Ascending aorta (tissue), 2 donors: ENCODE results near the gene NAP1L5. TPM values are rescaled to one million over a fixed set of nuclear protein-coding genes. Genes with fewer than 3 reads are reported as not detected.

Experiments
- DNase-seq, 2 donors: peaks; one replicate each; pipeline ENCODE4 v3.0.0-alpha.2; 2019; ENCODE audit warnings: low spot score in 2 of 2
- H3K27ac ChIP-seq, 2 donors: fragments of 200-600 bp; sonication (generic); one replicate each; pipeline ENCODE4 v1.5.1; 2016 to 2017; ENCODE audit warnings: mild to moderate bottlenecking in 1 of 2
- H3K27me3 ChIP-seq: fragments of 200-600 bp; sonication (generic); one replicate; pipeline ENCODE4 v1.5.1; 2017
- H3K36me3 ChIP-seq, 2 donors: fragments of 200-600 bp; sonication (generic); one replicate each; pipeline ENCODE4 v1.5.1; 2016
- H3K4me1 ChIP-seq, 2 donors: fragments of 200-600 bp; sonication (generic); one replicate each; pipeline ENCODE4 v1.5.1; 2016 to 2017; ENCODE audit warnings: mild to moderate bottlenecking in 1 of 2
- H3K4me3 ChIP-seq, 2 donors: fragments of 200-600 bp; sonication (generic); one replicate each; pipeline ENCODE4 v1.5.1; 2016 to 2017; ENCODE audit warnings: mild to moderate bottlenecking in 1 of 2
- H3K9me3 ChIP-seq, 2 donors: fragments of 200-600 bp; sonication (generic); one replicate each; pipeline ENCODE4 v1.5.1; 2016
- CTCF ChIP-seq, 3 experiments: fragments of 200-600 bp in 2 of 3; fragments of 450-650 bp in 1 of 3; sonication (generic) in 2 of 3; IDR thresholded peaks; one replicate each; pipeline ENCODE4 v1.5.1; 2016 to 2019; ENCODE audit warnings: antibody characterized with exemption in 3 of 3, mild to moderate bottlenecking in 1 of 3, moderate library complexity in 1 of 3
- intact Hi-C: fragments of 100-400 bp; cut with DNase I; formaldehyde crosslinking; loops from one replicate; pipeline ENCODE4 v1.15.1; 2023
- total RNA-seq: library from RNA; depleted of rRNA; stranded (reverse); fragments of >200 nt; gene quantifications from one replicate; pipeline ENCODE4 v1.1.0, GENCODE V29; 2016

The NAP1L5 gene
- total RNA-seq, 1 donor from 2014 or later: 9.6 TPM

GRCh38 chr4:88744609-88745008, 47.0 kb upstream of the NAP1L5 start:
- intact Hi-C loops: no loop called here
- no peak for DNase-seq
- Histone ChIP-seq H3K27me3 (no peaks in the 10 kb centered on the region), H3K36me3 (peaks cover 25 to 31% of the 10 kb centered on the region in 2 donors), H3K9me3 (no peaks in the 10 kb centered on the region), H3K4me1 (peaks cover 8 to 15% of the 10 kb centered on the region in 2 donors), H3K4me3 (no peak overlapping the region), H3K27ac (peak overlapping the region; percentile 20 to 60)
- no peak for TF ChIP-seq CTCF (IDR thresholded peaks at IDR 0.05)

- no peak overlapping the region for H3K4me3 ChIP-seq
- intact Hi-C loops: no loop called here
- peak overlapping the region; percentile 21 to 60 for H3K27ac ChIP-seq
- H3K27me3 ChIP-seq: no peaks in the 10 kb centered on the region
- H3K4me1 ChIP-seq: peaks cover 8 to 19% of the 10 kb centered on the region in 2 donors
- no peak for TF ChIP-seq CTCF (IDR thresholded peaks at IDR 0.05)
- DNase-seq: no peak
- H3K36me3 ChIP-seq: peaks cover 15 to 22% of the 10 kb centered on the region in 2 donors
- no peaks in the 10 kb centered on the region for H3K9me3 ChIP-seq
These were observed 46.1 kb upstream of the NAP1L5 start for GRCh38 chr4:88743696-88744095.

DNA sequence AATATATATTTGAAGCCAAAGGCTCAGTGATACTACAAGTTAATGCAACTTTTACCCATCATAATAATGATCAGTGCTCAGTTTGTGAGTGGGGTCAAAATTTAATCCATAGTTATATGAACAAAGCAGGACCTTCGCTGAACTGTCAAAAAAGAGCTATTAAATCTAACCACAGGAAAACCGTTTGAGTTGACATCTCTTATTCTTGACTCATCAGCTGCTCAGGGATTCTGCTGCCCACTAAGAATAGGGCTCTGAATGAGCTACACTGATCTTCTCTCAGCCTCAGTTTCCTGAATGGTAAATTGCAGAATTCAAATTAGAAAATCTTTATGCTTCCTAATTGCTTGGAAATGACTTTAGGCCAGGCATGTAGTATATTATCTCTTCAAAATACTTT, 44.9 kb upstream of the NAP1L5 start:
- intact Hi-C loops: no loop called here
- H3K27ac ChIP-seq: no peak overlapping the region
- peaks cover 12% of the 10 kb centered on the region in 2 donors for H3K36me3 ChIP-seq
- no peaks in the 10 kb centered on the region for H3K9me3 ChIP-seq
- peaks cover 8 to 28% of the 10 kb centered on the region in 2 donors for H3K4me1 ChIP-seq
- no peak for TF ChIP-seq CTCF (IDR thresholded peaks at IDR 0.05)
- no peaks in the 10 kb centered on the region for H3K27me3 ChIP-seq
- H3K4me3 ChIP-seq: no peak overlapping the region
- DNase-seq: no peak

- peak overlapping the region; percentile 42 to 63 for H3K27ac ChIP-seq
- H3K9me3 ChIP-seq: no peaks in the 10 kb centered on the region
- H3K27me3 ChIP-seq: no peaks in the 10 kb centered on the region
- DNase-seq: no peak
- intact Hi-C loops: no loop called here
- H3K4me3 ChIP-seq: no peak overlapping the region
- H3K36me3 ChIP-seq: peaks cover 0 to 6% of the 10 kb centered on the region in 2 donors
- peaks cover 8 to 33% of the 10 kb centered on the region in 2 donors for H3K4me1 ChIP-seq
- TF ChIP-seq CTCF (IDR thresholded peaks at IDR 0.05): no peak
These were observed 40.6 kb upstream of the NAP1L5 start for GRCh38 chr4:88738180-88738579.

GRCh38 chr4:88737307-88737941, 39.8 kb upstream of the NAP1L5 start:
- peak overlapping the region; percentile 42 to 63 for H3K27ac ChIP-seq
- DNase-seq: no peak
- H3K27me3 ChIP-seq: no peaks in the 10 kb centered on the region
- intact Hi-C loops: no loop called here
- peaks cover 8 to 33% of the 10 kb centered on the region in 2 donors for H3K4me1 ChIP-seq
- H3K9me3 ChIP-seq: no peaks in the 10 kb centered on the region
- TF ChIP-seq CTCF (IDR thresholded peaks at IDR 0.05): no peak
- H3K4me3 ChIP-seq: peak overlapping the region in 1 of 2 donors; percentile 31
- peaks cover 0 to 6% of the 10 kb centered on the region in 2 donors for H3K36me3 ChIP-seq
